ENCODE results near the gene ATP8B2.
"Not testable (repeated sequence)": the region's sequence is repeated elsewhere in the genome, so short reads cannot be mapped to it uniquely, and the experiment has no call there.

The ATP8B2 gene, protein sequence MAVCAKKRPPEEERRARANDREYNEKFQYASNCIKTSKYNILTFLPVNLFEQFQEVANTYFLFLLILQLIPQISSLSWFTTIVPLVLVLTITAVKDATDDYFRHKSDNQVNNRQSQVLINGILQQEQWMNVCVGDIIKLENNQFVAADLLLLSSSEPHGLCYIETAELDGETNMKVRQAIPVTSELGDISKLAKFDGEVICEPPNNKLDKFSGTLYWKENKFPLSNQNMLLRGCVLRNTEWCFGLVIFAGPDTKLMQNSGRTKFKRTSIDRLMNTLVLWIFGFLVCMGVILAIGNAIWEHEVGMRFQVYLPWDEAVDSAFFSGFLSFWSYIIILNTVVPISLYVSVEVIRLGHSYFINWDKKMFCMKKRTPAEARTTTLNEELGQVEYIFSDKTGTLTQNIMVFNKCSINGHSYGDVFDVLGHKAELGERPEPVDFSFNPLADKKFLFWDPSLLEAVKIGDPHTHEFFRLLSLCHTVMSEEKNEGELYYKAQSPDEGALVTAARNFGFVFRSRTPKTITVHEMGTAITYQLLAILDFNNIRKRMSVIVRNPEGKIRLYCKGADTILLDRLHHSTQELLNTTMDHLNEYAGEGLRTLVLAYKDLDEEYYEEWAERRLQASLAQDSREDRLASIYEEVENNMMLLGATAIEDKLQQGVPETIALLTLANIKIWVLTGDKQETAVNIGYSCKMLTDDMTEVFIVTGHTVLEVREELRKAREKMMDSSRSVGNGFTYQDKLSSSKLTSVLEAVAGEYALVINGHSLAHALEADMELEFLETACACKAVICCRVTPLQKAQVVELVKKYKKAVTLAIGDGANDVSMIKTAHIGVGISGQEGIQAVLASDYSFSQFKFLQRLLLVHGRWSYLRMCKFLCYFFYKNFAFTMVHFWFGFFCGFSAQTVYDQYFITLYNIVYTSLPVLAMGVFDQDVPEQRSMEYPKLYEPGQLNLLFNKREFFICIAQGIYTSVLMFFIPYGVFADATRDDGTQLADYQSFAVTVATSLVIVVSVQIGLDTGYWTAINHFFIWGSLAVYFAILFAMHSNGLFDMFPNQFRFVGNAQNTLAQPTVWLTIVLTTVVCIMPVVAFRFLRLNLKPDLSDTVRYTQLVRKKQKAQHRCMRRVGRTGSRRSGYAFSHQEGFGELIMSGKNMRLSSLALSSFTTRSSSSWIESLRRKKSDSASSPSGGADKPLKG

DNA sequence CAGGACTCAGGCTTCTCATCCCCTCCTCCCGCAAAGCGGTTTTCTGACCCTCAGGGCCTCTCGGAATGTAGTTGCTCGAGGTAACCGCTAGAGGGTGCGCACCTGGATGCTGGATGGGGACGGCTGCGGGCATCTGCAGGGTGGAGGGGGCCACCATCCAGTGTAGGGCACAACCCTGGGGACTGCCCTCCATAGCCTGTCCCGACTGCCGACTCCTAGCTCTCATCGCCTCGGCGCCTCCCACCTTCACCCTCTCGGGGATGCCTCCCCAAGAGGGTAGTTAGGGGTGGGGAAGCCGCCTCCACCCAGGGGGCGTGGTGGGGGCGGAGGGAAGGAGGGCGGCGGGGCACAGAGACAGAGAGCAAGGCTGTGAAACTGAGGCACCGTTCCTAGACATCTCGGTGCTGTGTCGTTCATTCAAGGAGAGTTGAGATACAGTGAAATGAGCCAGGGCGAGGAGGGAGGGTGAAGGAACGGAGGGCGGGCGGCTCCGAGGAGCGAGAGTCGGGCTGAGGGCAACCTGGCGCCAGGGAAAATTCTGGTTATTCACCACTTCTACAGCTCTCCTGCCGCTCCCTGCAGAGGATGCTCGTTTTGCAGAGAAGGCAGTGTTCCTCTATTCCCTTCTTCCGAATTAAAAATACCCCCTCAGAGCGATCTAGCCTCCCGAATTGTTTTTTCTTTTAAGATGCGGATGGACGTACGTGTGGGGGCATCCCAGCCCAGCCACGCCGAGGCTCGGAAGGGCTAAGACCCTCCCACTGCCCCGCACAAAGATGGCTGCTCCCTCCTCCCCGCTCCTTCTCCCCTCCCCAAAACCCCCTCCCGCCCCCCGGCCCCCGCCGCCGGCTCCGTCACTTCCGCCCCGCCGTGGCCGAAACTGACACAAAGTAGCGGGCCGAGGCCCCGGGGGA, at the start of gene ATP8B2:
Gene ATP8B2 (plus strand): TSS at position 857 of the 914 bp plus-strand sequence. CDS start 2,617 bp downstream, outside the sequence.
- DNase-seq = peak; percentile 81

DNA sequence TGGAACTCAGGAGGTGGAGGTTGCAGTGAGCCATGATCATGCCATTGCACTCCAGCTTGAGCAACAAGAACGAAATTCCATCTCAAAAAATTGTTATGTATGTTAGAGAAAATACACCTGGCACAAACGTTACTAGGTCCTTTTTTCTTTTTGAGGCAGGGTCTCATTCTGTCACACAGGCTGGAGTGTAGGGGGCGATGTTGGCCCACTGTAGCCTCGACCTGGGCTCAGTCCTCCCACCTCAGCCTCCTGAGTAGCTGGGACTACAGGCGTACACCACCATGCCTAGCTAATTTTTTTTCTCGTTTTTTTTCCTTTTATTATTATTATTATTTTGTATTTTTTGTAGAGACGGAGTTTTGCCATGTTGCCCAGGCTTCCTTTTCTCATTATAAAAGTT, 48.5 kb upstream of the ATP8B2 start:
- peak; percentile 23 for DNase-seq

DNA sequence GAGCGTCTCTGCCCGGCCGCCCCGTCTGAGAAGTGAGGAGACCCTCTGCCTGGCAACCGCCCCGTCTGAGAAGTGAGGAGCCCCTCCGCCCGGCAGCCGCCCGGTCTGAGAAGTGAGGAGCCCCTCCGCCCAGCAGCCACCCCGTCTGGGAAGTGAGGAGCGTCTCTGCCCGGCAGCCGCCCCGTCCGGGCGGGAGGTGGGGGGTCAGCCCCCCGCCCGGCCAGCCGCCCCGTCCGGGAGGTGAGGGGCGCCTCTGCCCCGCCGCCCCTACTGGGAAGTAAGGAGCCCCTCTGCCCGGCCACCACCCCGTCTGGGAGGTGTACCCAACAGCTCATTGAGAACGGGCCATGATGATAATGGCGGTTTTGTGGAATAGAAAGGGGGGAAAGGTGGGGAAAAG, 37.7 kb upstream of the ATP8B2 start:
- not testable (repeated sequence) for DNase-seq

DNA sequence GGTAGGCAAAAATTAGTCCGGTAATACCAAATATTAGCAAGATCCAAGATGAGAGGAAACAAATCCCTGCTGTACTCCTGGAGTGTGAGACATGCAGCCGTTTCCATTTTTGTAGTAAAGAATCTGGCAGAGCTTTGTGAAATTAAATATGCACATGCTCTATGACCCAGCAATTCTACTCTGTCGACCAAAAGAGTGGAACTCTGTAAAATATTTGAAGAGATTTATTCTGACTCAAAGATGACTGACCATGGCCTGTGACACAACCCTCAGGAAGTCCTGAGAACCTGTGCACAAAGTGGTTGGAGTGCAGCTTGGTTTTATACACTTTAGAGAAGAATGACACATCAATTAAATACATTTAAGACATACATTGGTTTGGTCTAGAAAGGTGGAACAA, 36.7 kb upstream of the ATP8B2 start:
- DNase-seq = no peak

DNA sequence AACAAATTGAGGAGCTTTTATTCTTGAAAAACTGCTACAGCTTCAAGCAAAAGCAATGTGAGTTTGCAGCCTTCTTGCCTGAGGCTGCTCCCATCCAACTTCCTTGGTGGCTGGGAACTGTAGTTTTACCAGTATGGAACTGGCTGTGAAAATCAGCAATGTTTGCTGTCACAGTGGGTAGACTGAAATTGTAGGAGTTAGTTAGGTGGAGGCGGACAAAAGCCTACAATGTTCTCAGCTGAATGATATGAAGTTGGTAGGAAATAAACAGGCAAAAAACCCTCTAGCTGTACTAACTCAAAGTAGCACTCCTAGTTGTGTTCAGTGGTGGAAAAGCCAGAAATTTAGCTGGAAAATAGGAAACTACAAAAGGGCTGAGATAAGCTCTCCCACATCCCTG, 34.4 kb upstream of the ATP8B2 start:
- no peak for DNase-seq

GRCh38 chr1:154295408-154296235, 29.7 kb upstream of the ATP8B2 start:
- no peak for DNase-seq

- DNase-seq = no peak
Observed at GRCh38 chr1:154301582-154301981, 23.7 kb upstream of the ATP8B2 start.

GRCh38 chr1:154304664-154305337, 20.5 kb upstream of the ATP8B2 start:
- DNase-seq = no peak

DNA sequence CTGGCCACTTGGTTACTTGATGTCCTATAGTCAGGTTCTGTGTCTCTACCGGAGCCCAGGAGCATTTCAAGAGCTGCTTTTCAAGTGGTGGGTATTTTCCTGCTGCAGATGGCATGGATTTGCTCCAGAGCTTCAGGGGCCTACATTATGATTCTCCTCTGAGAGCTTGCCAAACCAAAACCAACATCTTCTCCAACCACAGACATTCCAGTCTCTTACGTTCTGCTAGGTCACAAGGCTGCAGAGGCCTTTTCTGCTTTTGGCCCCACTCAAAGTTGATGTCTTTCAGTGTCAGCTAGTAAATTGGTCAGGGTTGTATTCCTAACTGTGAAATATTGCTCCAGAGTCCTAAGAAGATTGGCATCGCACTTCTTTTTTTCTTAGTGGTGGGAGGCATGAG, 19.2 kb upstream of the ATP8B2 start:
- no peak for DNase-seq

DNA sequence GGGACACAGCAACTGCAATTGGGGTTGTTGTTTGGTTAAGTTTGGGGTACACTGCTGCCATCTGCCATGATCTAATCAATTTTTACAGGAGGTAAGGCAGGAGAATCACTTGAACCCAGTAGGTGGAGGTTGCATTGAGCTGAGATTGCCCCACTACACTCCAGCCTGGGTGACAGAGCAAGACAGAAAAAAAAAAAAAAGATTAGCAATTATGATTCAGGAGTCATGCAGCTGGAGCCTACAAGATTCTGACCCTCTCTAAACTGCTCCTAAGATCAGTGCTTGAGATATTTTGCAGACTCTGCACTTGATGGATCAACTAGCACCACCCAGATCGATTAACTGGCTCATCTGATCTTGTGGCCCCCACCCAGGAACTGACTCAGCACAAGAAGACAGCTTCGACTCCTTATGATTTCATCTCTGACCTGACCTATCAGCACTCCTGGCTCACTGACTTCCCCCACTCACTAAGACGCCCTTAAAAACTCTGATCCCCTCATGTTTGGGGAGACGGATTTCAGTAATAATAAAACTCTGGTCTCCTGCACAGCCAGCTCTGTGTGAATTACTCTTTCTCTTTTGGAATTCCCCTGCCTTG, 17.6 kb upstream of the ATP8B2 start:
- DNase-seq = not testable (repeated sequence)

DNA sequence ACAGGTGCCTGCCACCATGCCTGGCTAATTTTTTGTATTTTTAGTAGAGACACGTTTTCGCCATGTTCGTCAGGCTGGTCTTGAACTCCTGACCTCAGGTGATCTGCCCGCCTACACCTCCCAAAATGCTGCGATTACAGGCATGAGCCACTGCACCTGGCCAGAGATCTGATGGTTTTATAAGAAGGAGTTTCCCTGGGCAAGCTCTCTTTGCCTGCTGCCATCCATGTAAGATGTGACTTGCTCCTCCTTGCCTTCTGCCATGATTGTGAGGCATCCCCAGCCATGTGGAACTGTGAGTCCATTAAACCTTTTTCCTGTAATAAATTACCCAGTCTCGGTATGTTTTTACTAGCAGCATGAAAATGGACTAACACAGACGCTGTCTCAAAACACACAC, 16.2 kb upstream of the ATP8B2 start:
- DNase-seq = not testable (repeated sequence)

- not testable (repeated sequence) for DNase-seq
Observed at GRCh38 chr1:154312229-154313065, 12.9 kb upstream of the ATP8B2 start.

GRCh38 chr1:154313066-154313356, 12.3 kb upstream of the ATP8B2 start:
- DNase-seq = no peak

- not testable (repeated sequence) for DNase-seq
Observed at GRCh38 chr1:154314226-154314625, 11.1 kb upstream of the ATP8B2 start.

DNA sequence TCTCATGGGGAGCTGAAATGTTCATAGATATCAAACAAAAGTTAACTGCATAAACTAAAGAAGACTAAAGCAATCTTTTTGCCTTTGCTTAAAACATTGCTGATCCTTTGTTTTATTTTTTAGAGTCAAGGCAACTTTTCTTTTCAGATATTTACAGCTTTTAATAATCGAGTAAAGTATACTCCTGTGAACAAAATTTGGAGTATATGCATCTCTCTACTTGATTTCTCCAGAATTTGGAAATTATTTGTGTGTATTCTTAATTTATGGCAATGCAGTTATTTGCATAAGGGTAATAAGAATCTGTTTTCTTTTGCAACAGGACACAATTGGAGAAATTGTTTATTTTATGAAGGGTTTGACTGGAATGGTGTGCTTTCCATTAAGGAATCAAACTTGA, 8.6 kb upstream of the ATP8B2 start:
- no peak for DNase-seq

DNA sequence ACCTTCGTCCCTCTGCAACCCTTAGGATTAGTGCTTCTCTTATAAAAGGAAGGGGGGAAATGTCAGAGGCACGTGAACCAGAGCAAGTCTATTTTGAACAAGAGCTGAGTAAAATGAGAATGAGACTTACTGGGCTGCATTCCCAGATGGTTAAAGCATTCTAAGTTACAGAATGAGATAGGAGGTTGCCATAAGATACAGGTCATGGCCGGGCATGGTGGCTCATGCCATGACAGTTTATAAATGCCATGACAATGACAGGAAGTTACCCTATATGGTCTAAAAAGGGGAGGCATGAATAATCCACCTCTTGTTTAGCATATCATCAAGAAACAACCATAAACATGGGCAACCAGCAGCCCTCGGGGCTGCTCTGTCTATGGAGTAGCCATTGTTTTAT, 6.9 kb upstream of the ATP8B2 start:
- DNase-seq = no peak

- DNase-seq = no peak
Observed at GRCh38 chr1:154320882-154321608, 4.3 kb upstream of the ATP8B2 start, which contains the start of gene AQP10. AQP10 (plus strand) TSS chr1:154321093; CDS start chr1:154321156, 63 bp downstream.

GRCh38 chr1:154321609-154321934, 3.8 kb upstream of the ATP8B2 start:
- not testable (repeated sequence) for DNase-seq

GRCh38 chr1:154323493-154323892, 1.8 kb upstream of the ATP8B2 start:
- no peak for DNase-seq

Data from SHP77 treated with DMSO at 0.1 percent for 48 hours (cell line).